ENCODE measurements around the gene LGR4.

LGR4 gene

DNA sequence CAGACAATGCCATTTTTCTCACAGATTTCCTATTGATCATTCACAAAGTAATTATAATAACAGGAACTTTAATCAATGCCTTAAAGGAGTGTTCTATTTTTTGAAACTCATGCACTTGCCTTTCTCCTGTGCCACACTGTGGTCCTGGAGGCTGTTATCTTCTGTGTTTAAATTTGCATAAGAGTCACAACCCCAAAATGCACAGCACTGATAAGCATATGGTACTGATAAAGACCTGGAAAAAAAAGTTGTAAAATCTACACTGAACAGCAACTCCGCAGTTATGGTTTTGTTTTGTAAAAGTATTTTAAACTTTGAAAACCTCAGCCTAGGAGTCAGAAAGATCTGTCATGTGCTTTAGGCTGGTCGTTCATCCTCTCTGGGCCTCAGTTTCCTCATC is 100.4 kb downstream of the LGR4 start:
- no peaks in the 10 kb centered on the region for H3K9me3 Mint-ChIP-seq
- no peak overlapping the region for H3K4me3 Mint-ChIP-seq
- H3K36me3 Mint-ChIP-seq: no peaks in the 10 kb centered on the region
- no peaks in the 10 kb centered on the region for H3K4me1 Mint-ChIP-seq
- no peaks in the 10 kb centered on the region for H3K27me3 Mint-ChIP-seq
- H3K27ac Mint-ChIP-seq: no peak overlapping the region

- no peaks in the 10 kb centered on the region for H3K4me1 Mint-ChIP-seq
- no peaks in the 10 kb centered on the region for H3K36me3 Mint-ChIP-seq
- no peak overlapping the region for H3K27ac Mint-ChIP-seq
- H3K9me3 Mint-ChIP-seq: no peaks in the 10 kb centered on the region
- H3K27me3 Mint-ChIP-seq: no peaks in the 10 kb centered on the region
- H3K4me3 Mint-ChIP-seq: no peak overlapping the region
Measured at GRCh38 chr11:27371489-27371888, 101.1 kb downstream of the LGR4 start.

DNA sequence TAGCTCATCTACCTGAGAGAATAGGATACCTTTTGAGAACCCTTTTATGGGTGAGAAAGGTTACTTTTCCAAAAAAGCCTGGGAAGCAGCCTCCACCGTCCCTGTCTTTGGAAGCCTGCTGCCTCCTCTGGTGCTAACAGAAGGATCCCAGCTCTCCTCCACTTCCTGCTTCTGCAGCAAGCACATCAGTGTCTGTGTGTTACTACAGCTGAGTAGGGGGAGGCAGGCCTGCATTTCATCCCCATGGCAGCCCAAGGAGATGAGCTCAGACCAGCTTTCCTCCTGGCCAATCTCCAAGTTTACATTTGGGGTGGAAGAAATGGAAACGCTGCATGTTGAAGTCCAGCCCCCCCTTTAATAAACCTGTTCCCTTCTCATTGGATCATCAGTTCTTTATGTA is 102.2 kb downstream of the LGR4 start:
- Mint-ChIP-seq H3K27ac (no peak overlapping the region), H3K27me3 (no peaks in the 10 kb centered on the region), H3K4me1 (no peaks in the 10 kb centered on the region), H3K4me3 (no peak overlapping the region), H3K36me3 (no peaks in the 10 kb centered on the region), H3K9me3 (no peaks in the 10 kb centered on the region)

DNA sequence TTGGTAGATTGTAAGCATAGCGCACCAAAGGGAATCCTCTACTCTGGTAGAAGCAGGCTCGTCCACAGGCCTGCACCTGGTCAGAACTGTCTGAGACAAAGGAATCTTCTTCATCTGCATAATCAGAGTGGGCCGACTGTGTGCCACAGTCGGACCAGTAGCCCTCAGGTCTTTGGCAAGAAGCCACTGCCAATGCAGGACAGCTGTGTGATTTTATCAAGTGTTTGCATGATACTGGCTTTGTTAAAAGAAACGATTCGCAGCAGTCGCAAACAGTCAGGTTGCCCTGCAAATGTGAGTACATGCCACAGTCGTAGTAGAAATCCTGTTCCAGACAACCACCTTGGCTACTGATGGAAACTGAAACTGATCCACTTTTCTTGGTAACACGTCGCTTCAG is 104.7 kb downstream of the LGR4 start:
- Mint-ChIP-seq H3K4me1 (peaks cover 10% of the 10 kb centered on the region), H3K9me3 (no peaks in the 10 kb centered on the region), H3K4me3 (no peak overlapping the region), H3K36me3 (no peaks in the 10 kb centered on the region), H3K27me3 (no peaks in the 10 kb centered on the region), H3K27ac (peak overlapping the region; percentile 52)

GRCh38 chr11:27363576-27364117 is 108.9 kb downstream of the LGR4 start:
- Mint-ChIP-seq H3K9me3 (no peaks in the 10 kb centered on the region), H3K27ac (peak overlapping the region; percentile 80), H3K36me3 (no peaks in the 10 kb centered on the region), H3K4me1 (peaks cover 26% of the 10 kb centered on the region), H3K4me3 (peak overlapping the region; percentile 93), H3K27me3 (no peaks in the 10 kb centered on the region)

DNA sequence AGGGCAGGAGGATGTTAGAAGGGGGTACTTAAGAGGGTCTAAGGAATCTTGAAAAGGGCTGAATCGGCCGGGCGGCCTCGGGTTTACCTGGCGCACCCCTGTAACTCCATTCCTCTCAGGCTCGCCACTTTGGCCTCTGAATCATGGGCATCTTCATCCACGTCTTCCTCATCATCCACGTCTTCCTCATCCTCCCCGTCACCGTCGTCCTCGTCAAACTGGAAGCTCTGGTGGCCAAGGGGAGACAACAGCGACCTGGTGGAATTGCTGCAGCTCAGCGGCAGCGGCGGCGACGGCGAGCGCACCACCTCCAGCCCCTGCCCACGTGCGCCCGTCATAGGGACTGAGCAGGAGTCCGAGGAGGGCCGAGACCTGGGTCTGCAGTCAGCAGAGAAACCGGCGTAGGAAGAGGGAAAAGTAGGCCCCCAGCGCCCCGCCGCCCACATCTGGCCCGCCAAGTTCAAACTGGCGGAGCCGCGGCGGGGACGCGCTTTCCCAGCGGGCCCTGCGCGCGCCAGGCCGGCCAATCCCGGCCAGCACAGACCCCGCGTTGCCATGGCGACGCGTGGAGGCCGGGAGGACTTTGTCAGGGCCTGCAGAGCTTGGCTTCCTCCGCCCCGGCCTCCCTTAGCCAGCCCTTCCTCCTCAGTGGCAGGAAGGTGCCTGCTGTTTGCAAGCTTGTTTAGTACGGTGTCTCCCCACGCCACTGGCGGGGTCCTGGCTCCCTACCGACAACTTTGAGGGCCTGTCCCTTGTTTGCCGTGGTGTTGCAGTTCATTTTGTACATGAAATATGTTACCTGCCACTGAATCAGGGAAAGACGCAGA is 109.6 kb downstream of the LGR4 start, which contains the start of gene CCDC34:
TSS of gene CCDC34 (minus strand) at position 467 of the 827 bp plus-strand sequence. CDS start at position 446, 21 bp downstream.
- H3K27ac Mint-ChIP-seq: peak within 1 kb of the TSS; percentile 80
- H3K4me3 Mint-ChIP-seq: peak within 1 kb of the TSS; percentile 93
- H3K36me3 Mint-ChIP-seq: no peaks in the 10 kb centered on the region
- H3K27me3 Mint-ChIP-seq: no peaks in the 10 kb centered on the region
- peaks cover 31% of the 10 kb centered on the region for H3K4me1 Mint-ChIP-seq
- no peaks in the 10 kb centered on the region for H3K9me3 Mint-ChIP-seq

GRCh38 chr11:27361649-27362431 is 110.8 kb downstream of the LGR4 start:
- Mint-ChIP-seq H3K4me3 (peak overlapping the region; percentile 93), H3K27me3 (no peaks in the 10 kb centered on the region), H3K9me3 (no peaks in the 10 kb centered on the region), H3K36me3 (no peaks in the 10 kb centered on the region), H3K27ac (no peak overlapping the region), H3K4me1 (peaks cover 31% of the 10 kb centered on the region)

GRCh38 chr11:27358296-27358695 is 114.3 kb downstream of the LGR4 start:
- H3K27ac Mint-ChIP-seq: no peak overlapping the region
- no peaks in the 10 kb centered on the region for H3K27me3 Mint-ChIP-seq
- H3K4me3 Mint-ChIP-seq: no peak overlapping the region
- no peaks in the 10 kb centered on the region for H3K9me3 Mint-ChIP-seq
- H3K36me3 Mint-ChIP-seq: no peaks in the 10 kb centered on the region
- peaks cover 23% of the 10 kb centered on the region for H3K4me1 Mint-ChIP-seq

DNA sequence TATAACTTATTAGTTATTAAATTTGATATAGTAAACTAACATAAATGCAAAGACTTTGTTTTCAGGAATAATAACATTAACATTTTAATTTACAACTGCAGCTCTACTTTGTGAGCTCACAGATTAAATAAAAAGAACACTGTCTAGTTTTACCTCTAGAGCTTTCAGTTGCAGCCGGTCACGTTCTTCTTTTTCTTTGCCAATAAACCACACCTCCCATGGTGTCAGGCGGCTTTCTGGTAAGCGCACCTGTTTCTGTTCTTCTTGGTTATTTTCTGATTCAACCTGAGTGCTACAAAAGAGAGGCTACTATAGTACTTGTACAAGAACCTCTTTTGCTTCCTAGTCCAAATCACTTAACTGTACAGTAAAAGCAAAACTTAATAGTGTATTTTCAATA is 115.3 kb downstream of the LGR4 start:
- Mint-ChIP-seq H3K27ac (no peak overlapping the region), H3K4me1 (peaks cover 14% of the 10 kb centered on the region), H3K36me3 (no peaks in the 10 kb centered on the region), H3K27me3 (no peaks in the 10 kb centered on the region), H3K9me3 (no peaks in the 10 kb centered on the region), H3K4me3 (no peak overlapping the region)

DNA sequence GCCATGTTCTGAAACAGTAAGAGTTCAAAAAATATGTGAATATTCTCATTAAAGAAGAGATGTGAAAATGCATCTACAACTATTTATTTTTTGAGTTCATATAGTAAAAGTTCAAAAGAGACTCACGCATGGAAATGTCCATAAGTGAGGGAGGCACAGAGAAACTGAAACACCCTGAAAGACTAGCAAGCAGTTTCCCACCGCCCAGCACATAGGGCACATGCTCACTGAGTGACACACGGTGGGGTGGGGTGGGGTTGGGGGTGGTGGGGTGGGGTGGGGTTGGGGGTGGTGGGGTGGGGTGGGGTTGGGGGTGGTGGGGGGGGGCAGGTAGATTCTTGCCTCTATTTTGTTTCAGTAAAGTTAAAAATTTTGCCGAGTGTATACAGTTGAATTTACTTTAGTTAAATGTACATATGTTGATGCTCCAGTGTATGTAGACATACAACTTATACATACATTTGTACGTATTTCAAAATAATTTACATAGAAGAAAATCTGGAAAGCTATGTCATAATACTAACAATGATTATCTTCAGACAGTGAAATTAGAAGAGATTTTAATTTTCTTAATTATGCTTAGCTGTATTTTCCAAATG is 115.9 kb downstream of the LGR4 start:
- Mint-ChIP-seq H3K9me3 (no peaks in the 10 kb centered on the region), H3K4me1 (peaks cover 9% of the 10 kb centered on the region), H3K27me3 (no peaks in the 10 kb centered on the region), H3K27ac (no peak overlapping the region), H3K4me3 (no peak overlapping the region), H3K36me3 (peaks cover 2% of the 10 kb centered on the region)

- no peaks in the 10 kb centered on the region for H3K9me3 Mint-ChIP-seq
- H3K4me1 Mint-ChIP-seq: peaks cover 4% of the 10 kb centered on the region
- H3K27me3 Mint-ChIP-seq: no peaks in the 10 kb centered on the region
- H3K36me3 Mint-ChIP-seq: peaks cover 2% of the 10 kb centered on the region
- H3K4me3 Mint-ChIP-seq: no peak overlapping the region
- no peak overlapping the region for H3K27ac Mint-ChIP-seq
Measured at GRCh38 chr11:27355575-27356104, 117.0 kb downstream of the LGR4 start.

DNA sequence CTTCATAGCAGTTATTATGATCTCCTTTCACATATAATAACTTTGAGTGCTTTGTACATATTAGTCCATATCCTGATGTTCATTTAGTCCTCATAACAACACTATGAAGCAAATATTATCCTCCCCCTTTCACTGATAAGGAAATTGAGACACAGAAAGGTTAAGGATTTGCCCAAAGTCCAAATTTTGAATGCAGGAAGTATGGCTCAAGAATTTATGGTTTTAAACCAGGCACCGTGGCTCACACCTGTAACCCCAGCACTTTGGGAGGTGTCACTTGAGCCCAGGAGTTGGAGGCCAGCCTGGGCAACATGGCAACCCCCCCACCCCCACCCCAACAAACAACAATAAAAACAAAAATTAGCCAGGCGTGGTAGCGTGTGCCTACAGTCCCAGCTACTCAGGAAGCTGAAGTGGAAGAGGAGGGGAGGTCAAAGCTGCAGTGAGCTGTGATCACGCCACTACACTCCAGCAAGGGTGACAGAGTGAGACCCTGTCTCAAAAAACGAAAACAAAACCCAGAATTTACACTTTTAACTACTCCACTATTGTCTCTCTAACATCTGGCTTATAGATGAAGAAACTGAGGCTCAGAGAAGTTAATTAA is 118.1 kb downstream of the LGR4 start:
- Mint-ChIP-seq H3K27ac (no peak overlapping the region), H3K27me3 (no peaks in the 10 kb centered on the region), H3K9me3 (no peaks in the 10 kb centered on the region), H3K4me3 (no peak overlapping the region), H3K36me3 (peaks cover 6% of the 10 kb centered on the region), H3K4me1 (peaks cover 4% of the 10 kb centered on the region)

GRCh38 chr11:27353593-27354358 is 118.8 kb downstream of the LGR4 start:
- peaks cover 4% of the 10 kb centered on the region for H3K4me1 Mint-ChIP-seq
- H3K27ac Mint-ChIP-seq: no peak overlapping the region
- H3K36me3 Mint-ChIP-seq: peaks cover 6% of the 10 kb centered on the region

GRCh38 chr11:27352781-27353180 is 119.8 kb downstream of the LGR4 start:
- no peaks in the 10 kb centered on the region for H3K4me1 Mint-ChIP-seq
- H3K4me3 Mint-ChIP-seq: no peak overlapping the region

More at GRCh38 chr11:27353593-27354358, 118.8 kb downstream of the LGR4 start:
- Mint-ChIP-seq H3K4me3 (no peak overlapping the region), H3K9me3 (no peaks in the 10 kb centered on the region), H3K27me3 (no peaks in the 10 kb centered on the region)

More at GRCh38 chr11:27352781-27353180, 119.8 kb downstream of the LGR4 start:
- Mint-ChIP-seq H3K36me3 (peaks cover 6% of the 10 kb centered on the region), H3K27ac (no peak overlapping the region), H3K27me3 (no peaks in the 10 kb centered on the region), H3K9me3 (no peaks in the 10 kb centered on the region)

Measured in activated naive CD4-positive, alpha-beta T cell treated with anti-CD3 and anti-CD28 coated beads, Interleukin-2, amount 50 U/mL, for 24 hours (primary cell).